ENCODE data around the gene ARHGEF28. TPM values are rescaled to one million over a fixed set of nuclear protein-coding genes. Genes with fewer than 3 reads are reported as not detected.

The ARHGEF28 gene
- total and polyA plus RNA-seq, 2 of the 13 experiments (the other 11 are each of a cell fraction or from before 2014, with no cell fraction given): 17.4 to 34.1 TPM

- TF ChIP-seq SNAPC4 (CRISPR knock-in tag; IDR thresholded peaks at IDR 0.05) (no peak), POGZ (CRISPR knock-in tag; IDR thresholded peaks at IDR 0.05) (peak; percentile 49; the same call in 1 of the 2 replicates), HMGXB4 (CRISPR knock-in tag; IDR thresholded peaks at IDR 0.05; ENCODE audit: borderline replicate concordance in 1 of 2, low read depth in 1 of 2) (peak in 1 of 2 experiments; percentile 51; a peak in 1 of 4 replicates), RBM22 (optimal IDR thresholded peaks at IDR 0.05; ENCODE audit: low read length) (peak; percentile 12), ZNF776 (CRISPR knock-in tag; IDR thresholded peaks at IDR 0.05) (no peak), RELA (CRISPR knock-in tag; IDR thresholded peaks at IDR 0.05) (no peak), ZNF547 (CRISPR knock-in tag; IDR thresholded peaks at IDR 0.05) (0 out of 2 replicates have a peak, but pooled peaks have one; percentile 31), CHD4 (IDR thresholded peaks at IDR 0.05; ENCODE audit: borderline replicate concordance, low read length) (no peak), ZNF800 (CRISPR knock-in tag; IDR thresholded peaks at IDR 0.05) (no peak), CREB1 (IDR thresholded peaks at IDR 0.05) (no peak), CREB1 (CRISPR knock-in tag; IDR thresholded peaks at IDR 0.05) (no peak), SP2 (CRISPR knock-in tag; IDR thresholded peaks at IDR 0.05) (no peak), HMGXB3 (CRISPR knock-in tag; IDR thresholded peaks at IDR 0.05; ENCODE audit: borderline replicate concordance) (0 out of 2 replicates have a peak, but pooled peaks have one; percentile 23), ARNTL (CRISPR knock-in tag; IDR thresholded peaks at IDR 0.05) (peak; percentile 24; the same call in 1 of the 2 replicates), TP53 (CRISPR knock-in tag; conservative IDR thresholded peaks at IDR 0.05) (no peak), NR2F2 (IDR thresholded peaks at IDR 0.05; ENCODE audit: borderline replicate concordance, low read depth) (peak; percentile 57; the same call in 1 of the 2 replicates)
Measured at GRCh38 chr5:73812962-73813588, 187.1 kb downstream of the ARHGEF28 start (continued).
